ENCODE measurements around the gene TMEM88.

GRCh38 chr17:7817643-7817964 is 37.3 kb upstream of the TMEM88 start:
- no peak for TF ChIP-seq USF2 (IDR thresholded peaks at IDR 0.05; ENCODE audit: low read depth, low read length)
- TF ChIP-seq CTCF (conservative IDR thresholded peaks at IDR 0.05; ENCODE audit: low read depth, low read length), result no peak
- TF ChIP-seq RAD21 (IDR thresholded peaks at IDR 0.05; ENCODE audit: low read length), result no peak
- no peak for TF ChIP-seq RFX5 (IDR thresholded peaks at IDR 0.05; ENCODE audit: low read depth, low read length)

Measured in IMR-90 (cell line).